Astrocyte of the spinal cord (primary cell): Measurements from ENCODE around the gene ST6GALNAC5.
"Not testable (repeated sequence)": the region's sequence is repeated elsewhere in the genome, so short reads cannot be mapped to it uniquely, and the experiment has no call there.

Source experiments
- DNase-seq: peaks from one replicate; pipeline ENCODE4 v3.0.0; 2011; ENCODE audit warnings: low read depth, low spot score
- H3K4me3 ChIP-seq: 2 replicates; pipeline ENCODE4 v1.5.1; 2011; ENCODE audit warnings: low read depth, mild to moderate bottlenecking, low read length, moderate library complexity
- CTCF ChIP-seq: IDR thresholded peaks from 2 replicates; pipeline ENCODE4 v1.5.1; 2012; ENCODE audit warnings: low read depth, mild to moderate bottlenecking, low read length, inconsistent platforms
- in situ Hi-C: cut with HindIII; loops from 2 replicates; pipeline ENCODE4 v1.10.0; 2017; ENCODE audit warnings: low sequenced_read_pairs

Gene ST6GALNAC5

GRCh38 chr1:76871355-76871974, 4.2 kb downstream of the ST6GALNAC5 start:
- no peak overlapping the region for H3K4me3 ChIP-seq
- DNase-seq = no peak
- TF ChIP-seq CTCF = no peak
- in situ Hi-C loops = no loop called here

DNA sequence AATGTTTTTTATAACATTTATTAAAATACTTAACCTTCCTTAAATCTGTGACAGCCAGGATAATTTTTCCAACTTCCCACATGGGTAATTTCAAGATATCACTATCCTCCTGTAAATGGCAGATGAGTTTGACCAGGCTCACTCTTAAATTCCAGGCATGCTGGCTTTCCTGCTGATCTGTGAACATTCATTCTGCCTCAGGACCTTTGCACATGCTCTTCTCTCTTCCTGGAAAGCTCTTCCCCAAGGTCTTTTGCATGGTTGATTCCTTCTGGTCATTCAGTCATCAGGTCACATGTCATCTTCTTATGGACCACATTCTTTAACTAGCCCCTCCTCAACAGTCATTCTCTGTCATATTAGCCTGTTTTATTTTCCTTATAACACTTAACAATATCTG, 5.7 kb downstream of the ST6GALNAC5 start:
- H3K4me3 ChIP-seq = no peak overlapping the region
- no peak for TF ChIP-seq CTCF
- in situ Hi-C loops = no loop called here
- DNase-seq = no peak

- in situ Hi-C loops = no loop called here
- no peak for TF ChIP-seq CTCF
- no peak overlapping the region for H3K4me3 ChIP-seq
- no peak for DNase-seq
Observed at GRCh38 chr1:76876655-76877395, 9.5 kb downstream of the ST6GALNAC5 start.

DNA sequence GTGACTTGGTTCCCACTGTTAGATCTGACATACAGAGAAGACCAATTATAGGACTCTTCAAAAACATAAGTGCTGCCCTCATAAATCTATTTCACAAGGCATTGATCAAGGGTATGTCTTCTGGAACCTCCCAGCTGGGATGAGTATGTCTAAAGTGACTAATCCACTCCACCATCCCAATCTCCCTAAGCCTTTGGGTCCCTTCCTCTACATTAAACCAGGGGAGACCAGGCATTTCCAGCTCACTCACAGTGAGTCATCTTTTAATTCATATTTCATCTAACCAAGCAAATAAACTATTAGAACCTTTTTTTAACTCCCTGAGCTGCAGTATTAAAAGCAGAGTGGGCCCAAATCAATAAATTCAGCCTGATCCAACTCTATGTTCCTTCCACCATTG, 11.7 kb downstream of the ST6GALNAC5 start:
- H3K4me3 ChIP-seq, DNase-seq, in situ Hi-C loops: not testable (repeated sequence)

- in situ Hi-C loops = no loop called here
- H3K4me3 ChIP-seq = no peak overlapping the region
- DNase-seq = no peak
- no peak for TF ChIP-seq CTCF
Observed at GRCh38 chr1:76881762-76882161, 14.5 kb downstream of the ST6GALNAC5 start.

DNA sequence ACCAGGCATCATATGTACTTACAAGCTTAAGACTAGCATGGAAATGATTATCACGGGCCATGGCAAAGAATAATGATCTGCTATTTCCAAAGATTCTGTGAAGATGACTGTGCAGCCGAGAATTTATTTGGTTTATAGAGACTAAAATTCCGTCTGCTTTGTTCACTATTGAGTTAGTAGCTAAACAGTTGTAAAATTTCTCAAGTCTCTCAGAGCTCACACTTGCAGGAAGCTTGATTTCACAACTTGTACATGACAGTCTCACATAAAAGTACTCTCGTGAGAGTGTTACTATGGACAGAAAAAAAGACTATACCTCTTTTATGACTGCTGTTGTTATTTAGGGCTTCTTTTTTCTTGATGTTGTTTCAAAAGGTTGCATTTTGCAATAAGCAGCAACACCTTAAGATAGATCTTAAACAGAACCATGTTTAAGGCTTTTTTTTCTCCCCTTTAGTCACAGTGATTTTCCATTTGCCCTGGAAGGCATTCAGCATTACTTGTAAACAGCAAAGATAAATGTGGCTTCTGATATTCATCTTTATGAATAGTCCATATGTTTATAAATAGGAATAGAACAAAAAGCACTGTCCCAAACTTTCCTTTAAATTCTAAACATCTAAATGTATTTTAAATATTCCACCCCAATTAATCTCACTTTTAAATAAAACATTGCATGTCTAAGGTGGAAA, 24.8 kb downstream of the ST6GALNAC5 start:
- H3K4me3 ChIP-seq = no peak overlapping the region
- TF ChIP-seq CTCF = no peak
- DNase-seq = no peak
- in situ Hi-C loops = no loop called here

DNA sequence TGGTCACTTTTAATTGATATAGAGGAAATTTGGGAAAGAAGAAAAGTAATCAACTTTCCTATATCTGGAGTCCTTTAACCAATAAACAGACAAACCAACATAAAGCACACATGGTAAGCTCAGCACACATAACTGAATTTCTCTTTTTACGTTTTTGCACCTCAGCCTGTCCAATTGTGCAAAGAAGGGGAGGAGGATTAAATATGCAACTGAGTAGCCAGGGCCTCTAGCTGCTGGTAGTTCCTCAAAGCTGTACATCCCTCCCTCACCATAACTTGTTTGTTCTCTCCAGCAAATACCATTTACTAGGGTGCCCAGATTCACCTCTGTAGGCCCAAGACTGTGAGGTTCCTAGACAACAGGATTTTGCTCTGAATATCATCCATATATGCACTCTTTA, 25.4 kb downstream of the ST6GALNAC5 start:
- no peak for DNase-seq
- in situ Hi-C loops = no loop called here
- TF ChIP-seq CTCF = no peak
- H3K4me3 ChIP-seq = no peak overlapping the region
